Cardiac fibroblast (primary cell): ENCODE data around the gene CD79B.

Experiments
- DNase-seq, 2 donors: peaks; one replicate each; pipeline versions ENCODE4 v3.0.0 to v3.0.0-alpha.2; 2010; ENCODE audit warnings: low read depth in 2 of 2
- H3K4me3 ChIP-seq, 2 donors: replicated peaks in 1 of 2; 1 replicate in 1 of 2; 2 replicates in 1 of 2; pipeline ENCODE4 v1.5.1; 2011; ENCODE audit warnings: low read depth in 2 of 2, low read length in 2 of 2, mild to moderate bottlenecking in 2 of 2, moderate library complexity in 1 of 2
- CTCF ChIP-seq: IDR thresholded peaks from one replicate; pipeline ENCODE4 v1.5.1; 2011; ENCODE audit warnings: low read depth, mild to moderate bottlenecking, low read length, inconsistent platforms

Gene CD79B

GRCh38 chr17:63946440-63947363 is 14.6 kb upstream of the CD79B start:
- peak; percentile 75 for TF ChIP-seq CTCF
- DNase-seq = peak; percentile 41 to 45
- H3K4me3 ChIP-seq = no peak overlapping the region

GRCh38 chr17:63945784-63946439 is 13.8 kb upstream of the CD79B start:
- no peak for TF ChIP-seq CTCF
- DNase-seq = no peak
- H3K4me3 ChIP-seq = no peak overlapping the region

GRCh38 chr17:63944736-63945499 is 12.8 kb upstream of the CD79B start:
- no peak for DNase-seq
- TF ChIP-seq CTCF = no peak
- no peak overlapping the region for H3K4me3 ChIP-seq

- peak; percentile 13 for TF ChIP-seq CTCF
- no peak for DNase-seq
- H3K4me3 ChIP-seq = no peak overlapping the region
Measured at GRCh38 chr17:63943745-63944144, 11.6 kb upstream of the CD79B start.

GRCh38 chr17:63942309-63942985 is 10.3 kb upstream of the CD79B start:
- no peak for TF ChIP-seq CTCF
- no peak overlapping the region for H3K4me3 ChIP-seq
- DNase-seq = no peak

GRCh38 chr17:63941751-63942150 is 9.6 kb upstream of the CD79B start:
- no peak for DNase-seq
- no peak overlapping the region for H3K4me3 ChIP-seq
- TF ChIP-seq CTCF = no peak
